HEK293 (cell line): ENCODE measurements around the gene MRTFA.
A peak's percentile ranks its signal among the peaks of the same experiment; 100 is the strongest.

Experiments used
- HIC1 ChIP-seq: fragments of 450-650 bp; formaldehyde crosslinking; IDR thresholded peaks from 2 replicates; pipeline ENCODE4 v1.5.1; 2016; ENCODE audit warnings: missing biosample characterization, missing genetic modification characterization
- MEIS1 ChIP-seq: sonication (generic); formaldehyde crosslinking; IDR thresholded peaks from 2 replicates; pipeline ENCODE4 v1.8.1; 2022; ENCODE audit warnings: missing genetic modification reagents, mild to moderate bottlenecking, borderline replicate concordance
- MZF1 ChIP-seq: fragments of 450-650 bp; formaldehyde crosslinking; IDR thresholded peaks from 2 replicates; pipeline ENCODE4 v1.5.1; 2017; ENCODE audit warnings: missing biosample characterization, missing genetic modification characterization, borderline replicate concordance
- OSR2 ChIP-seq: fragments of 450-650 bp; formaldehyde crosslinking; IDR thresholded peaks from 2 replicates; pipeline ENCODE4 v1.5.1; 2016; ENCODE audit warnings: missing biosample characterization, missing genetic modification characterization
- PBX3 ChIP-seq: sonication (generic); formaldehyde crosslinking; IDR thresholded peaks from 2 replicates; pipeline ENCODE4 v1.8.1; 2022; ENCODE audit warnings: mild to moderate bottlenecking, moderate library complexity, missing genetic modification reagents
- ZBTB17 ChIP-seq: fragments of 450-650 bp; formaldehyde crosslinking; IDR thresholded peaks from 2 replicates; pipeline ENCODE4 v1.5.1; 2016; ENCODE audit warnings: missing biosample characterization, missing genetic modification characterization
- ZBTB8A ChIP-seq: fragments of 450-650 bp; formaldehyde crosslinking; IDR thresholded peaks from 2 replicates; pipeline ENCODE4 v1.5.1; 2016; ENCODE audit warnings: missing biosample characterization, missing genetic modification characterization
- ZFP37 ChIP-seq: fragments of 450-650 bp; formaldehyde crosslinking; IDR thresholded peaks from 2 replicates; pipeline ENCODE4 v1.5.1; 2016; ENCODE audit warnings: missing biosample characterization, missing genetic modification characterization
- ZNF132 ChIP-seq: fragments of 450-650 bp; formaldehyde crosslinking; IDR thresholded peaks from 2 replicates; pipeline ENCODE4 v1.5.1; 2017; ENCODE audit warnings: missing biosample characterization, missing genetic modification characterization, borderline replicate concordance
- ZNF146 ChIP-seq: fragments of 450-650 bp; formaldehyde crosslinking; IDR thresholded peaks from 2 replicates; pipeline ENCODE4 v1.5.1; 2016; ENCODE audit warnings: missing biosample characterization, missing genetic modification characterization
- ZNF155 ChIP-seq: fragments of 450-650 bp; formaldehyde crosslinking; IDR thresholded peaks from 2 replicates; pipeline ENCODE4 v1.5.1; 2016; ENCODE audit warnings: missing biosample characterization, missing genetic modification characterization
- ZNF175 ChIP-seq: fragments of 450-650 bp; formaldehyde crosslinking; IDR thresholded peaks from 2 replicates; pipeline ENCODE4 v1.5.1; 2016; ENCODE audit warnings: missing biosample characterization, missing genetic modification characterization
- ZNF202 ChIP-seq: fragments of 450-650 bp; formaldehyde crosslinking; IDR thresholded peaks from 2 replicates; pipeline ENCODE4 v1.5.1; 2016; ENCODE audit warnings: missing biosample characterization, missing genetic modification characterization, borderline replicate concordance
- ZNF266 ChIP-seq: fragments of 450-650 bp; formaldehyde crosslinking; IDR thresholded peaks from 2 replicates; pipeline ENCODE4 v1.5.1; 2016; ENCODE audit warnings: missing biosample characterization, missing genetic modification characterization, low read depth
- ZNF292 ChIP-seq: fragments of 450-650 bp; formaldehyde crosslinking; IDR thresholded peaks from 2 replicates; pipeline ENCODE4 v1.5.1; 2016; ENCODE audit warnings: low read depth, missing biosample characterization, missing genetic modification characterization, borderline replicate concordance
- ZNF366 ChIP-seq: fragments of 450-650 bp; formaldehyde crosslinking; conservative IDR thresholded peaks from 2 replicates; pipeline ENCODE4 v1.5.1; 2016; ENCODE audit warnings: missing biosample characterization, missing genetic modification characterization
- ZNF37A ChIP-seq: fragments of 450-650 bp; IDR thresholded peaks from 2 replicates; pipeline ENCODE4 v1.5.1; 2018; ENCODE audit warnings: missing biosample characterization, missing genetic modification characterization
- ZNF404 ChIP-seq: fragments of 450-650 bp; formaldehyde crosslinking; IDR thresholded peaks from 2 replicates; pipeline ENCODE4 v1.5.1; 2017; ENCODE audit warnings: missing biosample characterization, missing genetic modification characterization
- ZNF423 ChIP-seq: fragments of 450-650 bp; formaldehyde crosslinking; IDR thresholded peaks from 2 replicates; pipeline ENCODE4 v1.5.1; 2016; ENCODE audit warnings: missing biosample characterization, missing genetic modification characterization
- ZNF433 ChIP-seq: fragments of 450-650 bp; formaldehyde crosslinking; IDR thresholded peaks from 2 replicates; pipeline ENCODE4 v1.5.1; 2016; ENCODE audit warnings: missing biosample characterization, missing genetic modification characterization, low read depth
- ZNF510 ChIP-seq: fragments of 450-650 bp; formaldehyde crosslinking; IDR thresholded peaks from 2 replicates; pipeline ENCODE4 v1.5.1; 2018; ENCODE audit warnings: mild to moderate bottlenecking, missing genetic modification characterization, missing biosample characterization; ENCODE audit not compliant: insufficient replicate concordance
- ZNF561 ChIP-seq: fragments of 450-650 bp; IDR thresholded peaks from 2 replicates; pipeline ENCODE4 v1.5.1; 2018; ENCODE audit warnings: missing biosample characterization, missing genetic modification characterization, borderline replicate concordance
- ZNF585B ChIP-seq: fragments of 450-650 bp; formaldehyde crosslinking; IDR thresholded peaks from 2 replicates; pipeline ENCODE4 v1.5.1; 2016; ENCODE audit warnings: missing biosample characterization, missing genetic modification characterization
- ZNF621 ChIP-seq: fragments of 450-650 bp; formaldehyde crosslinking; IDR thresholded peaks from 2 replicates; pipeline ENCODE4 v1.5.1; 2017; ENCODE audit warnings: missing biosample characterization, missing genetic modification characterization
- ZNF623 ChIP-seq: fragments of 450-650 bp; formaldehyde crosslinking; IDR thresholded peaks from 2 replicates; pipeline ENCODE4 v1.5.1; 2016; ENCODE audit warnings: missing biosample characterization, missing genetic modification characterization
- ZNF624 ChIP-seq: fragments of 450-650 bp; formaldehyde crosslinking; IDR thresholded peaks from 2 replicates; pipeline ENCODE4 v1.5.1; 2017; ENCODE audit warnings: missing biosample characterization, missing genetic modification characterization
- ZNF654 ChIP-seq: fragments of 450-650 bp; formaldehyde crosslinking; IDR thresholded peaks from 2 replicates; pipeline ENCODE4 v1.5.1; 2016; ENCODE audit warnings: low read depth, missing biosample characterization, missing genetic modification characterization
- ZNF776 ChIP-seq: fragments of 450-650 bp; formaldehyde crosslinking; IDR thresholded peaks from 2 replicates; pipeline ENCODE4 v1.5.0; 2017; ENCODE audit warnings: missing biosample characterization, missing genetic modification characterization, borderline replicate concordance
- ZSCAN4 ChIP-seq: fragments of 450-650 bp; formaldehyde crosslinking; IDR thresholded peaks from 2 replicates; pipeline ENCODE4 v1.5.1; 2017; ENCODE audit warnings: missing biosample characterization, missing genetic modification characterization
- ZXDB ChIP-seq: fragments of 450-650 bp; formaldehyde crosslinking; IDR thresholded peaks from 2 replicates; pipeline ENCODE4 v1.5.1; 2016; ENCODE audit warnings: missing biosample characterization, missing genetic modification characterization
- TF ChIP-seq, protein P1 (sequence below): fragments of 450-650 bp; formaldehyde crosslinking; IDR thresholded peaks from 2 replicates; pipeline ENCODE4 v1.5.1; 2017; ENCODE audit warnings: missing biosample characterization, missing genetic modification characterization
- TF ChIP-seq, protein P2 (sequence below): fragments of 450-650 bp; formaldehyde crosslinking; IDR thresholded peaks from 2 replicates; pipeline ENCODE4 v1.5.0; 2017; ENCODE audit warnings: missing biosample characterization, missing genetic modification characterization, borderline replicate concordance

Gene MRTFA

DNA sequence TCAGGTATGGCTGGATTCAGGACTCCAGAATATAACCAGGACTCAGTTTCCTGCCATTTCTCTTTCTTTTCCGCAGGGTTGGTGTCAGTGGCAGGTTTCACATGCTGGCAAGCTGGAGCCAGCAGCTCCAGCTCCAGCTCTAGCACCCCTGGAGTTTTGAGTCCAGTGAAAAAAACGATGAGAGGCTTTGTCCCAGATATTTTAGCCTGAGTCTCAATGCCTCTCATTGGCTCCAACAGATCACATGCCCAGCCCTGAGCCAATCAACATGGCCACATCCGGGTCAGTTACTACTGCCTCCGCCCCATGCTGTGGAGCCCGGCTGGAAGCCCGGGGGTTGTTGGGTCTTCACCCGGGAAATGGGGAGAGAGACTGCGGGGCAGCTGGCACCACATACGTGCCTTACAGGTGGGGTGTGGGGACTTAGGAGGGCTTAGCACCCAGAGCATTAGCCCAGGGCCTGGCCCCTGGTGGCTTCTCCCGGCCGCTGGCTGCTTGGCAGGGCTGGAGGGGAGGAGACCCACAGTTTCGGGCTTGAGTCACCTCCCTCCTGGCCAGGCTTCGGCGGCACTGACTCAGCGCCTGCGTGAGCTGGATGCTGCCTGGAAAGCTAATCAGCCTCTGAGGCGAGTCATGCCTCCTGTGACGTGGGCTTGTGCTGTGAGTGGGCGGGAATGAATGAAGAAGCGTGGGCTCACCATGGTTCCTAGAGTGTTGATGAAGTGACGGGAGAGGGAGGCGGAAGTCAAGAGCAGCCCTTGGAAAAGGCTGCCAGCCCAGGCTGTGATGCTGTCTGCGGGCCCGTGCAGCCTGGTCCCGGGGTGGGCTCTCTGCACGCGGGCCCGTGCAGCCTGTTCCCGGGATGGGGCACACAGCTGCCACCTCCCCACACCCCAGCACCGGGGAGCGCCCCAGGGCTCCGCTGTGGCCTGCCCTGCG is 15.3 kb upstream of the MRTFA start (continued):
- TF ChIP-seq OSR2 (tag by site-specific recombination) (0 out of 2 replicates have a peak, but pooled peaks have one; percentile 25), HIC1 (peak; percentile 74; the same call in 1 of the 2 replicates), ZNF202 (no peak), ZNF510 (tag by site-specific recombination) (no peak), ZNF175 (no peak), MEIS1 (CRISPR knock-in tag) (no peak), ZNF621 (tag by site-specific recombination) (no peak), ZNF155 (tag by site-specific recombination) (no peak), ZNF623 (tag by site-specific recombination) (no peak), ZNF624 (tag by site-specific recombination) (no peak), ZXDB (tag by site-specific recombination) (peak; percentile 86), ZNF423 (tag by site-specific recombination) (no peak; the same call in 1 of the 2 replicates), ZNF366 (peak; percentile 49), ZBTB17 (tag by site-specific recombination) (peak; percentile 90; the same call in 1 of the 2 replicates), ZNF292 (no peak), ZNF433 (no peak), ZNF266 (tag by site-specific recombination) (no peak), ZNF585B (tag by site-specific recombination) (no peak), ZSCAN4 (no peak), ZBTB8A (tag by site-specific recombination) (peak; percentile 89), ZNF146 (no peak), ZNF37A (tag by site-specific recombination) (no peak), ZNF561 (tag by site-specific recombination) (no peak; the same call in 1 of the 2 replicates), ZNF654 (tag by site-specific recombination) (no peak; the same call in 1 of the 2 replicates), MZF1 (tag by site-specific recombination) (no peak), ZNF776 (tag by site-specific recombination) (no peak), ZNF404 (tag by site-specific recombination) (no peak), ZNF132 (no peak), ZFP37 (tag by site-specific recombination) (peak; percentile 84; the same call in 1 of the 2 replicates), PBX3 (CRISPR knock-in tag) (peak; percentile 17; the same call in 1 of the 2 replicates)
- TF ChIP-seq, protein P1, sequence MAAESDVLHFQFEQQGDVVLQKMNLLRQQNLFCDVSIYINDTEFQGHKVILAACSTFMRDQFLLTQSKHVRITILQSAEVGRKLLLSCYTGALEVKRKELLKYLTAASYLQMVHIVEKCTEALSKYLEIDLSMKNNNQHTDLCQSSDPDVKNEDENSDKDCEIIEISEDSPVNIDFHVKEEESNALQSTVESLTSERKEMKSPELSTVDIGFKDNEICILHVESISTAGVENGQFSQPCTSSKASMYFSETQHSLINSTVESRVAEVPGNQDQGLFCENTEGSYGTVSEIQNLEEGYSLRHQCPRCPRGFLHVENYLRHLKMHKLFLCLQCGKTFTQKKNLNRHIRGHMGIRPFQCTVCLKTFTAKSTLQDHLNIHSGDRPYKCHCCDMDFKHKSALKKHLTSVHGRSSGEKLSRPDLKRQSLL, result peak; percentile 100
- TF ChIP-seq, protein P2, sequence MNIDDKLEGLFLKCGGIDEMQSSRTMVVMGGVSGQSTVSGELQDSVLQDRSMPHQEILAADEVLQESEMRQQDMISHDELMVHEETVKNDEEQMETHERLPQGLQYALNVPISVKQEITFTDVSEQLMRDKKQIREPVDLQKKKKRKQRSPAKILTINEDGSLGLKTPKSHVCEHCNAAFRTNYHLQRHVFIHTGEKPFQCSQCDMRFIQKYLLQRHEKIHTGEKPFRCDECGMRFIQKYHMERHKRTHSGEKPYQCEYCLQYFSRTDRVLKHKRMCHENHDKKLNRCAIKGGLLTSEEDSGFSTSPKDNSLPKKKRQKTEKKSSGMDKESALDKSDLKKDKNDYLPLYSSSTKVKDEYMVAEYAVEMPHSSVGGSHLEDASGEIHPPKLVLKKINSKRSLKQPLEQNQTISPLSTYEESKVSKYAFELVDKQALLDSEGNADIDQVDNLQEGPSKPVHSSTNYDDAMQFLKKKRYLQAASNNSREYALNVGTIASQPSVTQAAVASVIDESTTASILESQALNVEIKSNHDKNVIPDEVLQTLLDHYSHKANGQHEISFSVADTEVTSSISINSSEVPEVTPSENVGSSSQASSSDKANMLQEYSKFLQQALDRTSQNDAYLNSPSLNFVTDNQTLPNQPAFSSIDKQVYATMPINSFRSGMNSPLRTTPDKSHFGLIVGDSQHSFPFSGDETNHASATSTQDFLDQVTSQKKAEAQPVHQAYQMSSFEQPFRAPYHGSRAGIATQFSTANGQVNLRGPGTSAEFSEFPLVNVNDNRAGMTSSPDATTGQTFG (tag by site-specific recombination), result no peak
